ENCODE results near the gene SLC7A1.
"Not testable (repeated sequence)": the region's sequence is repeated elsewhere in the genome, so short reads cannot be mapped to it uniquely, and the experiment has no call there.

Gene SLC7A1

GRCh38 chr13:29595380-29596063 lies at the start of gene SLC7A1:
Gene SLC7A1, minus strand, starts transcription at chr13:29595688. Its CDS starts 59,500 bp downstream, at chr13:29536188.
- DNase-seq, result peak; percentile 91

- no peak for DNase-seq
Measured at GRCh38 chr13:29640665-29641064, 45.2 kb upstream of the SLC7A1 start.

GRCh38 chr13:29636831-29637230 lies 41.3 kb upstream of the SLC7A1 start:
- DNase-seq, result not testable (repeated sequence)

- no peak for DNase-seq
Measured at GRCh38 chr13:29624997-29625396, 29.5 kb upstream of the SLC7A1 start.

GRCh38 chr13:29621841-29622240 lies 26.4 kb upstream of the SLC7A1 start:
- DNase-seq, result no peak

GRCh38 chr13:29621051-29621800 lies 25.7 kb upstream of the SLC7A1 start:
- no peak for DNase-seq

- DNase-seq, result no peak
Measured at GRCh38 chr13:29619995-29620394, 24.5 kb upstream of the SLC7A1 start.

GRCh38 chr13:29613101-29613500 lies 17.6 kb upstream of the SLC7A1 start:
- no peak for DNase-seq

GRCh38 chr13:29607465-29607864 lies 12.0 kb upstream of the SLC7A1 start:
- DNase-seq, result no peak

GRCh38 chr13:29605860-29606526 lies 10.5 kb upstream of the SLC7A1 start:
- no peak for DNase-seq

- no peak for DNase-seq
Measured at GRCh38 chr13:29598321-29598720, 2.8 kb upstream of the SLC7A1 start.

- DNase-seq, result peak; percentile 44
Measured at GRCh38 chr13:29597706-29598105, 2.2 kb upstream of the SLC7A1 start.

- no peak for DNase-seq
Measured at GRCh38 chr13:29597246-29597645, 1.8 kb upstream of the SLC7A1 start.

GRCh38 chr13:29596064-29596418 lies 553 bp upstream of the SLC7A1 start:
- DNase-seq, result no peak

GRCh38 chr13:29594710-29595379 lies 643 bp downstream of the SLC7A1 start:
- peak; percentile 81 for DNase-seq

- peak; percentile 81 for DNase-seq
Measured at GRCh38 chr13:29594303-29594709, 1.2 kb downstream of the SLC7A1 start.

- no peak for DNase-seq
Measured at GRCh38 chr13:29593605-29594297, 1.7 kb downstream of the SLC7A1 start.

GRCh38 chr13:29591310-29591709 lies 4.2 kb downstream of the SLC7A1 start:
- no peak for DNase-seq

GRCh38 chr13:29589967-29590366 lies 5.5 kb downstream of the SLC7A1 start:
- DNase-seq, result no peak

- DNase-seq, result peak; percentile 39
Measured at GRCh38 chr13:29589234-29589633, 6.3 kb downstream of the SLC7A1 start.

GRCh38 chr13:29587645-29588044 lies 7.8 kb downstream of the SLC7A1 start:
- no peak for DNase-seq

GRCh38 chr13:29583073-29583785 lies 12.3 kb downstream of the SLC7A1 start:
- DNase-seq, result no peak

All from eye (tissue), 1 donor.